Brain microvascular endothelial cell (primary cell): ENCODE measurements around the gene CCDC28A.

Experiments
- DNase-seq: peaks from one replicate; pipeline ENCODE4 v3.0.0-alpha.2; 2020
- H3K27ac ChIP-seq: fragments of 250-450 bp; sonication (Bioruptor Pico); 2 replicates; pipeline ENCODE4 v1.5.1; 2020; ENCODE audit warnings: mild to moderate bottlenecking, moderate library complexity
- H3K27me3 ChIP-seq: fragments of 250-450 bp; sonication (Bioruptor Pico); replicated peaks from 2 replicates; pipeline ENCODE4 v1.5.1; 2020; ENCODE audit warnings: mild to moderate bottlenecking
- H3K36me3 ChIP-seq: fragments of 250-450 bp; sonication (Bioruptor Pico); replicated peaks from 2 replicates; pipeline ENCODE4 v1.5.1; 2020; ENCODE audit warnings: mild to moderate bottlenecking
- H3K4me3 ChIP-seq: 2 replicates; pipeline ENCODE4 v1.5.1; 2011; ENCODE audit warnings: low read depth, mild to moderate bottlenecking, control low read depth, low read length, moderate library complexity
- in situ Hi-C: cut with HindIII; loops from 2 replicates; pipeline ENCODE4 v1.10.0; 2017; ENCODE audit warnings: low sequenced_read_pairs, low pct_ligation_motif_present
- TF ChIP-seq, protein P1 (sequence below): IDR thresholded peaks from 2 replicates; pipeline ENCODE4 v1.5.1; 2011; ENCODE audit warnings: low read depth, mild to moderate bottlenecking, moderate library complexity, low read length, control low read depth, inconsistent platforms; ENCODE audit errors: missing control alignments

CCDC28A gene

GRCh38 chr6:138805016-138805765 is 31.6 kb downstream of the CCDC28A start:
- H3K27ac ChIP-seq = no peak overlapping the region
- DNase-seq = peak; percentile 13
- no peak overlapping the region for H3K4me3 ChIP-seq
- H3K27me3 ChIP-seq = no peaks in the 10 kb centered on the region
- H3K36me3 ChIP-seq = no peaks in the 10 kb centered on the region
- TF ChIP-seq, protein P1, sequence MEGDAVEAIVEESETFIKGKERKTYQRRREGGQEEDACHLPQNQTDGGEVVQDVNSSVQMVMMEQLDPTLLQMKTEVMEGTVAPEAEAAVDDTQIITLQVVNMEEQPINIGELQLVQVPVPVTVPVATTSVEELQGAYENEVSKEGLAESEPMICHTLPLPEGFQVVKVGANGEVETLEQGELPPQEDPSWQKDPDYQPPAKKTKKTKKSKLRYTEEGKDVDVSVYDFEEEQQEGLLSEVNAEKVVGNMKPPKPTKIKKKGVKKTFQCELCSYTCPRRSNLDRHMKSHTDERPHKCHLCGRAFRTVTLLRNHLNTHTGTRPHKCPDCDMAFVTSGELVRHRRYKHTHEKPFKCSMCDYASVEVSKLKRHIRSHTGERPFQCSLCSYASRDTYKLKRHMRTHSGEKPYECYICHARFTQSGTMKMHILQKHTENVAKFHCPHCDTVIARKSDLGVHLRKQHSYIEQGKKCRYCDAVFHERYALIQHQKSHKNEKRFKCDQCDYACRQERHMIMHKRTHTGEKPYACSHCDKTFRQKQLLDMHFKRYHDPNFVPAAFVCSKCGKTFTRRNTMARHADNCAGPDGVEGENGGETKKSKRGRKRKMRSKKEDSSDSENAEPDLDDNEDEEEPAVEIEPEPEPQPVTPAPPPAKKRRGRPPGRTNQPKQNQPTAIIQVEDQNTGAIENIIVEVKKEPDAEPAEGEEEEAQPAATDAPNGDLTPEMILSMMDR = peak; percentile 1
- in situ Hi-C loops = no loop called here

- Histone ChIP-seq H3K4me3 (no peak overlapping the region), H3K27me3 (no peaks in the 10 kb centered on the region), H3K36me3 (no peaks in the 10 kb centered on the region), H3K27ac (no peak overlapping the region)
- in situ Hi-C loops = no loop called here
- TF ChIP-seq, protein P1 = no peak
- DNase-seq = no peak
Measured at GRCh38 chr6:138806889-138807288, 33.3 kb downstream of the CCDC28A start.

- no peak overlapping the region for H3K4me3 ChIP-seq
- TF ChIP-seq, protein P1 = no peak
- no peaks in the 10 kb centered on the region for H3K27me3 ChIP-seq
- no peak for DNase-seq
- H3K36me3 ChIP-seq = no peaks in the 10 kb centered on the region
- no peak overlapping the region for H3K27ac ChIP-seq
- in situ Hi-C loops = no loop called here
Measured at GRCh38 chr6:138809677-138810076, 36.1 kb downstream of the CCDC28A start.

- Histone ChIP-seq H3K4me3 (no peak overlapping the region), H3K27ac (no peak overlapping the region), H3K36me3 (no peaks in the 10 kb centered on the region), H3K27me3 (no peaks in the 10 kb centered on the region)
- in situ Hi-C loops = no loop called here
- DNase-seq = no peak
- TF ChIP-seq, protein P1 = no peak
Measured at GRCh38 chr6:138811866-138812265, 38.3 kb downstream of the CCDC28A start.

DNA sequence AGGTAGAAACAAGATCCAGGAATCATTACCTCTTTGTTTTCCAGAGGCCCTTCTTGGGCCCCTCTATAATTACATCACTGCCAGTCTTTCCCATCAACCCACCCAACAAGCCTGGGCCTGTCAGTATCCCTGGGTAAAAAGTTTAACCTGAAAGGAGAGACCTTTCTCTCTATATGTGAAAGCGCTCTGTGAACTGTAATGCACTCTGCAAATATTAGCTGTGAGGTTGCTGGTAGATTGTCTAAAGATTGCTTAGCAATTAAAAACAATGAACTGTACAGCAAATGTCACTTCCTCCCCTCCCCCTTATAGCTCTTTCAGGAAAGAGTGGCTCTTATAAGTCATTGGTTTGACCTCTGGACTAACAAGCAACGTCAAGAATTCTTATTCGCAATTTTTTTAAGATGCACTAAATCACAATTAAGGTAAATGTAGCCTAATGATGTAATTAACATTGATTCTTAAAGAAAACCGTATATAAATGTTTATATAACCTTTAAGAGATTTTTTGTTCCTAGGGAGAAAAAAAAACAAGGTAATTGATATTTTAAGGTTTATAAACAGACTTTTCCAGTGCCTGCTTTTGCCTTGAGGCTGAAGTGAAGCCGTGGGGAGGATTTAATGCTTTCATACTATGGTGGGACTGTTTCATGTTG is 40.7 kb downstream of the CCDC28A start:
- in situ Hi-C loops = no loop called here
- Histone ChIP-seq H3K27ac (no peak overlapping the region), H3K27me3 (no peaks in the 10 kb centered on the region), H3K36me3 (no peaks in the 10 kb centered on the region), H3K4me3 (no peak overlapping the region)
- TF ChIP-seq, protein P1 = no peak
- DNase-seq = no peak
